Myocyte (in vitro differentiated cells): Measurements from ENCODE around the gene CDC26. TPM values are rescaled to one million over a fixed set of nuclear protein-coding genes. Genes with fewer than 3 reads are reported as not detected.

ENCODE experiments used
- DNase-seq: peaks from one replicate; pipeline ENCODE4 v3.0.0-alpha.2; 2012; ENCODE audit warnings: low read depth
- polyA plus RNA-seq: library from polyadenylated mRNA; unstranded; fragments of >200 nt; gene quantifications from one replicate; pipeline ENCODE4 v1.2.1, GENCODE V29; 2012; ENCODE audit warnings: missing spikeins
- total RNA-seq: library from RNA; depleted of rRNA; stranded (reverse); fragments of >200 nt; gene quantifications from 2 replicates; pipeline ENCODE4 v1.2.3, GENCODE V29; 2014

CDC26 gene
- 27.8 and 36.0 TPM in 2 replicates for total RNA-seq
- polyA plus RNA-seq, result 32.3 TPM

GRCh38 chr9:113275157-113276131 lies at the start of gene CDC26, which contains the start of gene PRPF4:
Gene CDC26, minus strand, starts transcription at chr9:113275572. Its CDS starts 3,065 bp downstream, at chr9:113272507.
Gene PRPF4, plus strand, starts transcription at chr9:113275658. Its CDS starts 86 bp downstream, at chr9:113275744.
- DNase-seq, result peak; percentile 99

- DNase-seq, result peak; percentile 82
Observed at GRCh38 chr9:113322671-113323070, 47.3 kb upstream of the CDC26 start.

GRCh38 chr9:113320051-113320450 lies 44.7 kb upstream of the CDC26 start:
- DNase-seq, result no peak

- DNase-seq, result no peak
Observed at GRCh38 chr9:113319054-113319453, 43.7 kb upstream of the CDC26 start.

GRCh38 chr9:113317777-113318176 lies 42.4 kb upstream of the CDC26 start:
- no peak for DNase-seq

GRCh38 chr9:113316030-113316429 lies 40.7 kb upstream of the CDC26 start:
- no peak for DNase-seq

GRCh38 chr9:113315231-113315630 lies 39.9 kb upstream of the CDC26 start:
- no peak for DNase-seq

GRCh38 chr9:113313261-113313660 lies 37.9 kb upstream of the CDC26 start:
- DNase-seq, result peak; percentile 69

- DNase-seq, result no peak
Observed at GRCh38 chr9:113311961-113312360, 36.6 kb upstream of the CDC26 start.

GRCh38 chr9:113310538-113310937 lies 35.2 kb upstream of the CDC26 start:
- no peak for DNase-seq

GRCh38 chr9:113309204-113309813 lies 33.9 kb upstream of the CDC26 start:
- DNase-seq, result peak; percentile 65

GRCh38 chr9:113307396-113307975 lies 32.1 kb upstream of the CDC26 start:
- DNase-seq, result no peak

GRCh38 chr9:113306566-113306965 lies 31.2 kb upstream of the CDC26 start:
- no peak for DNase-seq

GRCh38 chr9:113302792-113303418 lies 27.5 kb upstream of the CDC26 start, which contains the start of gene RNF183:
Gene RNF183, minus strand, starts transcription at chr9:113303376. Its CDS starts 5,192 bp downstream, at chr9:113298184.
- no peak for DNase-seq

GRCh38 chr9:113301548-113301947 lies 26.2 kb upstream of the CDC26 start:
- DNase-seq, result no peak

- DNase-seq, result no peak
Observed at GRCh38 chr9:113299800-113300292, 24.5 kb upstream of the CDC26 start.

- no peak for DNase-seq
Observed at GRCh38 chr9:113298924-113299770, 23.8 kb upstream of the CDC26 start.

- no peak for DNase-seq
Observed at GRCh38 chr9:113298311-113298710, 22.9 kb upstream of the CDC26 start.

GRCh38 chr9:113296796-113297558 lies 21.6 kb upstream of the CDC26 start:
- no peak for DNase-seq
